H1 (cell line): ENCODE results near the gene LBR. TPM values are rescaled to one million over a fixed set of nuclear protein-coding genes. Genes with fewer than 3 reads are reported as not detected.

Experiments
- ATF2 ChIP-seq: IDR thresholded peaks from 2 replicates; pipeline ENCODE4 v1.6.1; 2012; ENCODE audit warnings: low read length, inconsistent platforms
- CBX5 ChIP-seq: fragments of 300-800, 300-1000 bp; sonication (generic); IDR thresholded peaks from 2 replicates; pipeline ENCODE4 v1.7.1; 2016; ENCODE audit warnings: antibody characterized with exemption, low read length, low read depth
- CHD7 ChIP-seq: fragments of 300-600 bp; sonication (generic); IDR thresholded peaks from 2 replicates; pipeline ENCODE4 v1.7.1; 2012; ENCODE audit warnings: low read length, moderate library complexity, mild to moderate bottlenecking, inconsistent platforms; ENCODE audit not compliant: insufficient replicate concordance
- POU5F1 ChIP-seq: IDR thresholded peaks from 2 replicates; pipeline ENCODE4 v1.6.1; 2011; ENCODE audit warnings: low read depth, mild to moderate bottlenecking, low read length, moderate library complexity
- SIX5 ChIP-seq: IDR thresholded peaks from 2 replicates; pipeline ENCODE4 v1.6.1; 2011; ENCODE audit warnings: mild to moderate bottlenecking, low read depth, low read length
- polyA plus RNA-seq, 7 experiments: library from polyadenylated mRNA; depleted of rRNA in 3 of 7; stranded (reverse) in 5 of 7; unstranded in 2 of 7; fragments of >200 nt in 5 of 7; fragments of 200-250 nt in 2 of 7; gene quantifications; 1 replicate in 5 of 7; 2 replicates in 1 of 7; 4 replicates in 1 of 7; pipeline versions ENCODE4 v1.2.1 to v1.2.3, GENCODE V29; 2011 to 2013; ENCODE audit warnings: missing spikeins in 2 of 7, mixed read lengths in 2 of 7
- total RNA-seq: library from RNA; stranded (reverse); fragmentation: NEBNext Ultra II Directional; extraction: Animal tissue kit (Norgen Biotek cat#: 25700); gene quantifications from 2 replicates; pipeline ENCODE4 v1.2.1, GENCODE V29; 2021

Gene LBR
- total and polyA plus RNA-seq, 2 of the 8 experiments (the other 6 are each of a cell fraction or from before 2014, with no cell fraction given), result 32.1 to 89.8 TPM

- TF ChIP-seq CHD7 (no peak), CBX5 (no peak), POU5F1 (no peak), SIX5 (no peak), ATF2 (no peak)
These were observed 5.7 kb downstream of the LBR start (continued) for GRCh38 chr1:225422031-225422605.
